Neuronal stem cell (in vitro differentiated cells): Measurements from ENCODE around the gene EEIG2.
A peak's percentile ranks its signal among the peaks of the same experiment; 100 is the strongest.

Source experiments
- DNase-seq: peaks from one replicate; pipeline ENCODE4 v3.0.0-alpha.2; 2013; ENCODE audit warnings: low spot score
- H2AFZ ChIP-seq: one replicate; pipeline ENCODE4 v1.6.1; 2013; ENCODE audit warnings: mild to moderate bottlenecking, low read length, inconsistent platforms
- H2AK5ac ChIP-seq: 2 replicates; pipeline ENCODE4 v1.6.1; 2013; ENCODE audit warnings: low read depth, mild to moderate bottlenecking, inconsistent platforms, low read length, moderate library complexity, mixed read lengths
- H2BK120ac ChIP-seq: 2 replicates; pipeline ENCODE4 v1.6.1; 2013; ENCODE audit warnings: low read depth, mild to moderate bottlenecking, inconsistent platforms, low read length, moderate library complexity, mixed read lengths
- H2BK12ac ChIP-seq: one replicate; pipeline ENCODE4 v1.6.1; 2013; ENCODE audit warnings: low read length, inconsistent platforms
- H2BK15ac ChIP-seq: 2 replicates; pipeline ENCODE4 v1.6.1; 2013; ENCODE audit warnings: mild to moderate bottlenecking, low read length, inconsistent platforms, mixed read lengths
- H2BK5ac ChIP-seq: one replicate; pipeline ENCODE4 v1.6.1; 2013; ENCODE audit warnings: inconsistent platforms, mild to moderate bottlenecking, low read length, moderate library complexity
- H3K14ac ChIP-seq: one replicate; pipeline ENCODE4 v1.6.1; 2013; ENCODE audit warnings: low read length, inconsistent platforms
- H3K18ac ChIP-seq: 2 replicates; pipeline ENCODE4 v1.6.1; 2013; ENCODE audit warnings: low read length, inconsistent platforms
- H3K23ac ChIP-seq: 2 replicates; pipeline ENCODE4 v1.6.1; 2013; ENCODE audit warnings: low read depth, mild to moderate bottlenecking, mixed read lengths, low read length, inconsistent platforms; ENCODE audit not compliant: poor library complexity
- H3K27ac ChIP-seq: replicated peaks from 3 replicates; pipeline ENCODE4 v1.5.1; 2013; ENCODE audit warnings: low read length, inconsistent platforms
- H3K27me3 ChIP-seq, 3 experiments: 2 replicates each; pipeline ENCODE4 v1.6.1; 2013; ENCODE audit warnings: low read length in 3 of 3, mild to moderate bottlenecking in 2 of 3, inconsistent platforms in 1 of 3, low read depth in 1 of 3, mixed read lengths in 1 of 3, moderate library complexity in 1 of 3; ENCODE audit not compliant: control insufficient read depth in 3 of 3, insufficient read depth in 3 of 3
- H3K36me3 ChIP-seq, 2 donors: replicated peaks in 1 of 2; 2 replicates each; pipeline ENCODE4 v1.6.1; 2013; ENCODE audit warnings: low read length in 2 of 2; ENCODE audit not compliant: control insufficient read depth in 2 of 2, insufficient read depth in 2 of 2
- H3K4ac ChIP-seq: 2 replicates; pipeline ENCODE4 v1.6.1; 2013; ENCODE audit warnings: inconsistent platforms, mild to moderate bottlenecking, low read length, moderate library complexity
- H3K4me1 ChIP-seq, 2 donors: 1 replicate in 1 of 2; 2 replicates in 1 of 2; pipeline ENCODE4 v1.6.1; 2013; ENCODE audit warnings: low read length in 2 of 2, low read depth in 1 of 2; ENCODE audit not compliant: control insufficient read depth in 2 of 2, insufficient read depth in 1 of 2
- H3K4me2 ChIP-seq: one replicate; pipeline ENCODE4 v1.6.1; 2013; ENCODE audit warnings: mild to moderate bottlenecking, low read length, inconsistent platforms; ENCODE audit not compliant: insufficient read depth, poor library complexity, severe bottlenecking
- H3K4me3 ChIP-seq, 2 donors: 2 replicates each; pipeline ENCODE4 v1.5.1; 2013; ENCODE audit warnings: low read length in 2 of 2, mild to moderate bottlenecking in 2 of 2, inconsistent platforms in 1 of 2, moderate library complexity in 1 of 2
- H3K79me1 ChIP-seq: one replicate; pipeline ENCODE4 v1.6.1; 2013; ENCODE audit warnings: low read depth, mild to moderate bottlenecking, inconsistent platforms, low read length, moderate library complexity
- H3K9ac ChIP-seq: one replicate; pipeline ENCODE4 v1.6.1; 2013; ENCODE audit warnings: mild to moderate bottlenecking, low read depth, low read length, inconsistent platforms; ENCODE audit not compliant: poor library complexity
- H3K9me3 ChIP-seq, 2 donors: replicated peaks in 1 of 2; 2 replicates each; pipeline versions ENCODE3 to v1.6.1; 2013; ENCODE audit warnings: low read length in 2 of 2, mild to moderate bottlenecking in 2 of 2, inconsistent platforms in 1 of 2, low read depth in 1 of 2, mixed read lengths in 1 of 2, moderate library complexity in 1 of 2; ENCODE audit not compliant: control insufficient read depth in 2 of 2, insufficient read depth in 1 of 2
- H4K8ac ChIP-seq: one replicate; pipeline ENCODE4 v1.6.1; 2013; ENCODE audit warnings: low read depth, mild to moderate bottlenecking, inconsistent platforms, low read length, moderate library complexity
- H4K91ac ChIP-seq: one replicate; pipeline ENCODE4 v1.6.1; 2013; ENCODE audit warnings: low read length, low read depth, mild to moderate bottlenecking, inconsistent platforms; ENCODE audit not compliant: poor library complexity
- WGBS, 2 donors: extraction: QIAGEN DNeasy Blood & Tissue Kit; methylation state at CpG; one replicate each; pipeline ENCODE4 v1.1.7; 2013; ENCODE audit warnings: missing lambda C conversion rate in 2 of 2, mixed read lengths in 1 of 2; ENCODE audit not compliant: insufficient read length in 2 of 2, insufficient replicate concordance in 1 of 2; ENCODE audit errors: extremely low coverage in 2 of 2; 5-methylcytosine and 5-hydroxymethylcytosine counted together

EEIG2 gene

DNA sequence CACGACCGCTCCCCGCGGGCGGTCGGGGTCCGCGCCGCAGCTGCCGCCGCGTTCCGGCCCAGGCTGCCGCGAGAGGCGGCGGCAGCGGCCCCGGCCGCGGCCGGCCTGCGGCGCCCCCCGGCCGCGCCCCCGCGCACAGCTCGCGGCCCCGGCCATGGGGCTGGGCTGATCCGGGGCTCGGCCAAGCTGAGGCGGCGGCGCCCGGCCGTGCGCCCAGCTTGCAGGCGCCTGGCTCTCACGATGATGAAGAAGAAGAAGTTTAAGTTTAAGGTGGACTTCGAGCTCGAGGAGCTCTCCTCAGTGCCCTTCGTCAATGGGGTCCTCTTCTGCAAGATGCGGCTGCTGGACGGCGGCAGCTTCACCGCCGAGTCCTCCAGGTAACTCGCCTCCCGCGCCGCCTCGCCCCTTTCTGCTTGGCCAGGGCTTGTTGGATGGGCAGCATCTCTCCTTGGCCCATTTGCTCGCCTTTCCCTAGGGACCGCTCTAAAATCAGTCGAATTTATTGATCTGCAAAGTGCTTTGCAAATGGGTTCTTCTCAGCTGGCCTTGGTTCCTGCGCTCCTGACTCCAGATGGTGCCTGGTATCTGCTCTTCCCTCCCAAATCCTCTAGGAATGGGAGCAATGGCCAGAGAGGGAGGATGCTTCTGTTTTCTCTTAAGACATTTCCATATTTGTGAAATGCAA is 431 bp downstream of the EEIG2 start:
- WGBS, 2 donors = no CpG with 5 or more reads among the region's 59 CpGs
- Histone ChIP-seq H3K4me1 (peaks cover 1 to 6% of the 10 kb centered on the region in 2 donors), H4K91ac (no peak overlapping the region), H3K4ac (no peak overlapping the region), H3K27me3 (peaks cover 0 to 21% (median 0%) of the 10 kb centered on the region in 3 experiments), H2BK5ac (no peak overlapping the region), H2BK12ac (no peak overlapping the region), H3K23ac (no peak overlapping the region), H3K18ac (peak overlapping the region; percentile 78), H3K4me3 (peak overlapping the region; percentile 70 to 78), H3K79me1 (no peaks in the 10 kb centered on the region), H3K36me3 (no peaks in the 10 kb centered on the region), H3K9me3 (no peaks in the 10 kb centered on the region), H2BK15ac (peak overlapping the region; percentile 12), H2AFZ (peak overlapping the region; percentile 95), H2AK5ac (no peak overlapping the region), H2BK120ac (no peak overlapping the region), H4K8ac (no peak overlapping the region), H3K4me2 (peak overlapping the region; percentile 59), H3K14ac (peak overlapping the region; percentile 79), H3K9ac (peak overlapping the region; percentile 85), H3K27ac (no peak overlapping the region)
- no peak for DNase-seq

- Histone ChIP-seq H3K14ac (no peak overlapping the region), H3K9ac (peak overlapping the region; percentile 53), H2AFZ (peak overlapping the region; percentile 95), H2AK5ac (no peak overlapping the region), H2BK12ac (no peak overlapping the region), H3K4me1 (peaks cover 1 to 6% of the 10 kb centered on the region in 2 donors), H3K4me3 (peak overlapping the region; percentile 70 to 78), H2BK120ac (no peak overlapping the region), H3K4me2 (peak overlapping the region; percentile 59), H2BK5ac (no peak overlapping the region), H2BK15ac (no peak overlapping the region), H4K8ac (no peak overlapping the region), H4K91ac (no peak overlapping the region), H3K36me3 (no peaks in the 10 kb centered on the region), H3K27me3 (peaks cover 0 to 15% (median 0%) of the 10 kb centered on the region in 3 experiments), H3K79me1 (no peaks in the 10 kb centered on the region), H3K18ac (peak overlapping the region; percentile 15), H3K4ac (no peak overlapping the region), H3K23ac (no peak overlapping the region), H3K9me3 (no peaks in the 10 kb centered on the region), H3K27ac (no peak overlapping the region)
- DNase-seq = no peak
- no CpG with 5 or more reads among the region's 5 CpGs for WGBS, 2 donors
Measured at GRCh38 chr1:108560874-108561459, 1.1 kb downstream of the EEIG2 start.

DNA sequence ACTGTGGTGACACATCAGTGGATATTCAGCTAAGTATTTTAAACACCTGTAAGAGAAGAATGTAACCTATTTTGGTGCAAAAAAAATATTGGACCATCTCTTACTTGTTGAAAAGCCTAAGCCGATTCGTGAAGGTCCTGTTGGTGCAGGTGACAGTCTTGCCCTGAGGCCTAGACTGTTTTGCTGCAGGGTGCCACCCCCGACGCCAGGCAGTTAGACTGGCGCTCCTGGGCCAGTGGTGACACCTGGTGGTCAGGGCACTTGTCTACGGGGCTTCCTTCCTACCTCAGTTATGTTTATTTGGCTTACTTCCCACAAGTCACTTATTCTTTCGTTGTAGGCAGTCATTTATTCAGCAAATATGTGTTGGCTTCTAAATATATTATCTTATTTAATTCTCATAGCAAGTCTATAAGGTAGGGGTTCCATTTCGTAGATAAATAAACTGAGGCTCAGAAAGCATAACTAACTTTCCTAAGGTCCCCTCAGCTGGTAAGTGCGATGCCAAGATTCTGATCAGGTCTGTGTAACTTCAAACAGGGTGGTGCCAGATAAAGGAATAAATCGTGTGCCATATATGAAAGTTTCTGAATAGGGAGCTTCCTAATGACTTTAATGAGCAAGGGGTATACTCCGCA is 1.9 kb downstream of the EEIG2 start:
- no peak overlapping the region for H2BK120ac ChIP-seq
- H3K23ac ChIP-seq = no peak overlapping the region
- H3K9me3 ChIP-seq = no peaks in the 10 kb centered on the region
- H4K91ac ChIP-seq = no peak overlapping the region
- DNase-seq = no peak
- H2BK15ac ChIP-seq = no peak overlapping the region
- no peak overlapping the region for H3K4me2 ChIP-seq
- H2BK12ac ChIP-seq = no peak overlapping the region
- no peaks in the 10 kb centered on the region for H3K36me3 ChIP-seq
- no peak overlapping the region for H2BK5ac ChIP-seq
- peaks cover 1 to 6% of the 10 kb centered on the region in 2 donors for H3K4me1 ChIP-seq
- no peak overlapping the region for H3K27ac ChIP-seq
- no peak overlapping the region for H3K14ac ChIP-seq
- WGBS, 2 donors = no CpG with 5 or more reads among the region's 11 CpGs
- no peak overlapping the region for H2AK5ac ChIP-seq
- no peak overlapping the region for H3K9ac ChIP-seq
- H4K8ac ChIP-seq = no peak overlapping the region
- H3K4me3 ChIP-seq = no peak overlapping the region
- no peak overlapping the region for H2AFZ ChIP-seq
- H3K4ac ChIP-seq = no peak overlapping the region
- no peaks in the 10 kb centered on the region for H3K79me1 ChIP-seq
- no peak overlapping the region for H3K18ac ChIP-seq
- H3K27me3 ChIP-seq = peaks cover 0 to 6% (median 0%) of the 10 kb centered on the region in 3 experiments

GRCh38 chr1:108563808-108564207 is 3.9 kb downstream of the EEIG2 start:
- H3K9me3 ChIP-seq = no peaks in the 10 kb centered on the region
- H3K36me3 ChIP-seq = no peaks in the 10 kb centered on the region
- no peak overlapping the region for H3K14ac ChIP-seq
- peaks cover 0 to 3% of the 10 kb centered on the region in 2 donors for H3K4me1 ChIP-seq
- H3K4me3 ChIP-seq = no peak overlapping the region
- WGBS, 2 donors = no CpG with 5 or more reads among the region's 1 CpG
- H4K8ac ChIP-seq = no peak overlapping the region
- no peak overlapping the region for H2BK12ac ChIP-seq
- H3K4ac ChIP-seq = no peak overlapping the region
- H2BK120ac ChIP-seq = no peak overlapping the region
- H2AFZ ChIP-seq = no peak overlapping the region
- no peak overlapping the region for H3K23ac ChIP-seq
- DNase-seq = no peak
- H2AK5ac ChIP-seq = no peak overlapping the region
- no peak overlapping the region for H3K9ac ChIP-seq
- no peaks in the 10 kb centered on the region for H3K27me3 ChIP-seq
- H3K79me1 ChIP-seq = no peaks in the 10 kb centered on the region
- H4K91ac ChIP-seq = no peak overlapping the region
- H3K4me2 ChIP-seq = no peak overlapping the region
- no peak overlapping the region for H3K27ac ChIP-seq
- no peak overlapping the region for H3K18ac ChIP-seq
- H2BK5ac ChIP-seq = no peak overlapping the region
- no peak overlapping the region for H2BK15ac ChIP-seq
